K562 (cell line): ENCODE measurements around the gene PPP1R3A. TPM values are rescaled to one million over a fixed set of nuclear protein-coding genes. Genes with fewer than 3 reads are reported as not detected.

Experiments
- ATAC-seq: fragments of 200-7000 bp; cut with Tn5 transposase; 3 replicates; pipeline ENCODE4 v1.9.1; 2020; ENCODE audit warnings: moderate library complexity
- BruUV-seq: library from RNA; stranded (reverse); fragments of 400-500 nt; replicated peaks from 2 replicates; lab custom pipeline; 2021; lab: Mats Ljungman, UMichigan
- CTCF ChIA-PET: fragments of 300-600 bp; formaldehyde crosslinking; extraction: SDS; loops from one replicate; lab custom pipeline; 2021; ENCODE audit warnings: low intra/inter-chr PET ratio; lab: Yijun Ruan, JAX
- POLR2A ChIA-PET: fragments of 300-600, 350-650 bp; sonication (Branson Sonifier 250); formaldehyde crosslinking; extraction: SDS; loops from one replicate; lab custom pipeline; 2021; ENCODE audit warnings: antibody characterized with exemption, inconsistent platforms; lab: Yijun Ruan, JAX
- DNase-seq, 4 experiments: peaks; one replicate each; pipeline versions ENCODE4 v3.0.0 to v3.0.0-alpha.2; 2011 to 2018; ENCODE audit warnings: low spot score in 3 of 4, mixed read lengths in 3 of 4; ENCODE audit errors: extremely low read depth in 1 of 4
- FAIRE-seq: peaks from 2 replicates; lab custom pipeline; 2011; peaks lifted over from hg19 to GRCh38; lab: Jason Lieb, UNC
- H2AFZ ChIP-seq: 2 replicates; pipeline ENCODE4 v1.6.0; 2011; ENCODE audit warnings: low read depth, low read length, control low read depth, inconsistent platforms
- H3K27ac ChIP-seq: fragments of 200-600 bp; 3 replicates; pipeline ENCODE4 v1.8.0; 2011; ENCODE audit warnings: low read depth, mild to moderate bottlenecking, control low read depth, inconsistent platforms, low read length, moderate library complexity, mixed read lengths; ENCODE audit errors: extremely low read depth
- H3K27me3 ChIP-seq, 2 experiments: fragments of 300-600 bp in 1 of 2; 2 replicates in 1 of 2; 3 replicates in 1 of 2; pipeline versions ENCODE4 v1.6.0 to v1.8.0; 2011; ENCODE audit warnings: inconsistent platforms in 2 of 2, low read length in 2 of 2, mild to moderate bottlenecking in 1 of 2, mixed read lengths in 1 of 2, moderate library complexity in 1 of 2; ENCODE audit not compliant: control insufficient read depth in 2 of 2, insufficient read depth in 2 of 2
- H3K36me3 ChIP-seq: fragments of 300-600 bp; 3 replicates; pipeline ENCODE4 v1.8.0; 2011; ENCODE audit warnings: mild to moderate bottlenecking, low read length, inconsistent platforms; ENCODE audit not compliant: control insufficient read depth, insufficient read depth
- H3K4me1 ChIP-seq, 2 experiments: fragments of 200-600 bp in 1 of 2; replicated peaks in 1 of 2; 2 replicates in 1 of 2; 3 replicates in 1 of 2; pipeline versions ENCODE4 v1.5.1 to v1.8.0; 2011; ENCODE audit warnings: inconsistent platforms in 2 of 2, low read length in 2 of 2, mild to moderate bottlenecking in 1 of 2, mixed read lengths in 1 of 2, moderate library complexity in 1 of 2; ENCODE audit not compliant: control insufficient read depth in 2 of 2, insufficient read depth in 2 of 2
- H3K4me2 ChIP-seq: 2 replicates; pipeline ENCODE4 v1.6.1; 2011; ENCODE audit warnings: low read length, control low read depth, inconsistent platforms, mixed read lengths; ENCODE audit not compliant: insufficient read depth
- H3K4me3 ChIP-seq: fragments of 200-600 bp; sonication (generic), shearing (Covaris generic); 2 replicates; pipeline ENCODE4 v1.5.1; 2016; ENCODE audit warnings: control low read depth, inconsistent platforms
- H3K79me2 ChIP-seq: fragments of 200-600 bp; 3 replicates; pipeline ENCODE4 v1.8.0; 2011; ENCODE audit warnings: low read length, inconsistent platforms; ENCODE audit not compliant: control insufficient read depth, insufficient read depth
- H3K9ac ChIP-seq, 2 experiments: 2 replicates each; pipeline versions ENCODE4 v1.6.0 to v1.6.1; 2011; ENCODE audit warnings: low read depth in 2 of 2, low read length in 2 of 2, control low read depth in 1 of 2, inconsistent platforms in 1 of 2, mild to moderate bottlenecking in 1 of 2, mixed read lengths in 1 of 2; ENCODE audit not compliant: insufficient read depth in 1 of 2
- H3K9me1 ChIP-seq: one replicate; pipeline ENCODE4 v1.6.0; 2011; ENCODE audit warnings: inconsistent platforms, mild to moderate bottlenecking, low read length, moderate library complexity; ENCODE audit not compliant: control insufficient read depth, insufficient read depth
- H3K9me3 ChIP-seq: replicated peaks from 2 replicates; pipeline ENCODE4 v1.5.1; 2011; ENCODE audit warnings: low read depth, low read length, inconsistent platforms; ENCODE audit not compliant: control insufficient read depth, insufficient read depth
- H4K20me1 ChIP-seq: replicated peaks from 2 replicates; pipeline ENCODE4 v1.6.1; 2011; ENCODE audit warnings: low read length, inconsistent platforms, mixed read lengths; ENCODE audit not compliant: control insufficient read depth, insufficient read depth
- ETS2 ChIP-seq: IDR thresholded peaks from 2 replicates; pipeline ENCODE4 v1.6.1; 2016; ENCODE audit warnings: borderline replicate concordance, missing genetic modification characterization, mild to moderate bottlenecking, moderate library complexity, missing compliant biosample characterization; ENCODE audit not compliant: poor library complexity, severe bottlenecking
- ETV6 ChIP-seq, 3 experiments: fragments of 150-350 bp in 1 of 3; sonication (generic) in 1 of 3; formaldehyde crosslinking in 1 of 3; IDR thresholded peaks; 2 replicates each; pipeline versions ENCODE4 v1.6.1 to v1.8.0; 2014 to 2022; ENCODE audit warnings: borderline replicate concordance in 2 of 3, low read depth in 2 of 3, antibody characterized with exemption in 1 of 3, low read length in 1 of 3, mild to moderate bottlenecking in 1 of 3, missing genetic modification reagents in 1 of 3
- NFIC ChIP-seq: fragments of 450-650 bp; IDR thresholded peaks from 2 replicates; pipeline ENCODE4 v1.6.1; 2017; ENCODE audit warnings: mild to moderate bottlenecking, inconsistent platforms
- RBM25 ChIP-seq: fragments of 200-400 bp; formaldehyde crosslinking; IDR thresholded peaks from 2 replicates; pipeline ENCODE4 v1.6.1; 2018; ENCODE audit warnings: low read length, low read depth, moderate library complexity; ENCODE audit not compliant: severe bottlenecking
- WGBS: fragments of 100-300 bp; shearing (Covaris generic); methylation state at CpG from one replicate; pipeline ENCODE4 v1.1.6; 2016; ENCODE audit warnings: low coverage, mixed read lengths; ENCODE audit not compliant: insufficient coverage; ENCODE audit errors: missing lambda C conversion rate; 5-methylcytosine and 5-hydroxymethylcytosine counted together
- in situ Hi-C: fragments of 300-500 bp; cut with MboI; formaldehyde crosslinking; loops from 4 replicates; pipeline ENCODE4 v1.15.0; 2018; ENCODE audit warnings: inconsistent platforms, mixed read lengths
- intact Hi-C: fragments of 100-400 bp; cut with micrococcal nuclease; formaldehyde crosslinking; loops from 2 replicates; pipeline ENCODE4 v1.14.2; 2022
- polyA plus RNA-seq, 8 experiments: library from polyadenylated mRNA; depleted of rRNA in 4 of 8; stranded (reverse) in 5 of 8; unstranded in 3 of 8; fragments of >200 nt; fragmentation: Nextera tagmentation in 2 of 8; fragmentation: Illumina TruSeq in 1 of 8; extraction: Ambion mirVana in 2 of 8; extraction: Trizol in 1 of 8; gene quantifications; 2 replicates each; pipeline versions ENCODE4 v1.2.1 to v1.2.3, GENCODE V29; 2011 to 2014; ENCODE audit warnings: inconsistent platforms in 1 of 8, missing spikeins in 1 of 8
- total RNA-seq, 7 experiments: library from RNA; depleted of rRNA in 6 of 7; stranded (reverse); fragments of >200 nt in 6 of 7; fragmentation: Illumina TruSeq in 2 of 7; extraction: Trizol in 2 of 7; gene quantifications; 2 replicates each; pipeline versions ENCODE4 v1.2.1 to v1.2.3, GENCODE V29; 2011 to 2021; ENCODE audit warnings: low replicate concordance in 1 of 7
- TF ChIP-seq, protein P1 (sequence below): fragments of 450-650 bp; IDR thresholded peaks from 2 replicates; pipeline ENCODE4 v1.6.1; 2017; ENCODE audit warnings: mild to moderate bottlenecking, moderate library complexity

The PPP1R3A gene
- total and polyA plus RNA-seq, 9 of the 15 experiments (the other 6 are each of a cell fraction or from before 2014, with no cell fraction given) = 0.01 to 0.03 TPM; not detected in 7

DNA sequence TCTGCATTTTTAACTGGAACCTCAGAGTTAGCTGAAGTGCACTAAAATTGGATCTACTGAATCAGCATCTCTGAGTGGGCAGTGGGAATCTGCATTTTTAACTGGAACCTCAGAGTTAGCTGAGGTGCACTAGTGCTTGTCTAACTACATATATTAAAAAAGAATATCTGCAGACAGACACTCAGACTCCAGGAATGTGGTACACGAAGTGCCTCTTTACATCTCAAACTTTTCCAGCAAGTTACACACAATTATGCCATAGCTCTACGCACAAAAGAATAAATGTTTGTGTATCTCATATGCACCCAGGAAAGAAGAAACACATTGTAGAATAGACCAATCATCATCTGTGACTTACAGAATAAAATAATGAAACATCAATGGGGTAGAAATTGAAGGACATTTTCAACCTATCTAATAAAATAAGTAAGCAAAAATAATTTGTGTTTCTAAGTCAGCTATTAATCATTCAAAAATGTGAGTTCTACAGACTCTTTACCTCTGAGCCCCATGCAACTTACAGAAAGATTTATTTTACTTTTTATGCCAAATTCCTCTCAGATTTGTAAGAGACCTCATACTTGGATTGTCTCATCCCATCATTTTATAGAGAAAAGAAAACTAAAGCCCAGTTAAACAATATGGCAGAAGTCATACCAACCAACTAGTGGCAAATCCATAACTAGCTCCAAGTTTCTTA lies 28.3 kb downstream of the PPP1R3A start:
- WGBS = 7% methylated on average over 2 of the region's 2 CpGs

More for the DNA sequence above, 28.3 kb downstream of the PPP1R3A start:
- in situ Hi-C loops (no loop called here), intact Hi-C loops (no loop called here)
- Histone ChIP-seq H3K27ac (no peak overlapping the region), H2AFZ (no peak overlapping the region), H3K9ac (no peak overlapping the region), H3K9me3 (no peaks in the 10 kb centered on the region), H3K27me3 (no peaks in the 10 kb centered on the region), H3K9me1 (no peaks in the 10 kb centered on the region), H4K20me1 (no peaks in the 10 kb centered on the region), H3K36me3 (no peaks in the 10 kb centered on the region), H3K4me2 (no peak overlapping the region), H3K4me1 (no peaks in the 10 kb centered on the region), H3K4me3 (no peak overlapping the region), H3K79me2 (no peaks in the 10 kb centered on the region)
- ChIA-PET CTCF (interaction anchor here (0.6 kb wide), 1 partner anchor 1060 kb away, joined by 3 read pairs; no protein-coding TSS in a partner anchor), POLR2A (no interaction called here)
- no peak for TF ChIP-seq ETS2 (tag)
- no peak for TF ChIP-seq ETV6 (IDR thresholded peaks at IDR 0.05; ENCODE audit: borderline replicate concordance in 1 of 2, low read depth in 2 of 2, low read length in 1 of 2)
- no peak for TF ChIP-seq ETV6 (CRISPR knock-in tag; IDR thresholded peaks at IDR 0.05; ENCODE audit: borderline replicate concordance)
- TF ChIP-seq, protein P1, sequence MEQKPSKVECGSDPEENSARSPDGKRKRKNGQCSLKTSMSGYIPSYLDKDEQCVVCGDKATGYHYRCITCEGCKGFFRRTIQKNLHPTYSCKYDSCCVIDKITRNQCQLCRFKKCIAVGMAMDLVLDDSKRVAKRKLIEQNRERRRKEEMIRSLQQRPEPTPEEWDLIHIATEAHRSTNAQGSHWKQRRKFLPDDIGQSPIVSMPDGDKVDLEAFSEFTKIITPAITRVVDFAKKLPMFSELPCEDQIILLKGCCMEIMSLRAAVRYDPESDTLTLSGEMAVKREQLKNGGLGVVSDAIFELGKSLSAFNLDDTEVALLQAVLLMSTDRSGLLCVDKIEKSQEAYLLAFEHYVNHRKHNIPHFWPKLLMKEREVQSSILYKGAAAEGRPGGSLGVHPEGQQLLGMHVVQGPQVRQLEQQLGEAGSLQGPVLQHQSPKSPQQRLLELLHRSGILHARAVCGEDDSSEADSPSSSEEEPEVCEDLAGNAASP = no peak
- TF ChIP-seq RBM25 = no peak
- TF ChIP-seq NFIC = no peak
- no TSS peak for BruUV-seq
- DNase-seq (no peak), FAIRE-seq (no peak), ATAC-seq (no peak)
